Esophagus squamous epithelium (tissue), 4 donors: Measurements from ENCODE around the gene RTN4RL2.

Experiments
- CTCF ChIP-seq, 6 experiments: fragments of 450-650 bp in 4 of 6; fragments of 200-600 bp in 2 of 6; sonication (generic) in 2 of 6; IDR thresholded peaks; one replicate each; pipeline ENCODE4 v1.5.1; 2016 to 2019; ENCODE audit warnings: antibody characterized with exemption in 6 of 6, mild to moderate bottlenecking in 4 of 6, moderate library complexity in 4 of 6
- POLR2A ChIP-seq, 4 donors: fragments of 450-650 bp; IDR thresholded peaks; one replicate each; pipeline ENCODE4 v1.6.1; 2017; ENCODE audit warnings: antibody characterized with exemption in 4 of 4, mild to moderate bottlenecking in 4 of 4, moderate library complexity in 3 of 4

- TF ChIP-seq CTCF (IDR thresholded peaks at IDR 0.05) (no peak), POLR2A (IDR thresholded peaks at IDR 0.05) (no peak)
Measured at GRCh38 chr11:57477507-57478189, 17.3 kb downstream of the RTN4RL2 start.
